ENCODE results near the gene HERC2.
"Not testable (repeated sequence)": the region's sequence is repeated elsewhere in the genome, so short reads cannot be mapped to it uniquely, and the experiment has no call there.

HERC2 gene

GRCh38 chr15:28296814-28297213 is 25.2 kb downstream of the HERC2 start:
- not testable (repeated sequence) for H3K4me1 ChIP-seq (ENCODE audit: control insufficient read depth, insufficient read depth, low read length)

DNA sequence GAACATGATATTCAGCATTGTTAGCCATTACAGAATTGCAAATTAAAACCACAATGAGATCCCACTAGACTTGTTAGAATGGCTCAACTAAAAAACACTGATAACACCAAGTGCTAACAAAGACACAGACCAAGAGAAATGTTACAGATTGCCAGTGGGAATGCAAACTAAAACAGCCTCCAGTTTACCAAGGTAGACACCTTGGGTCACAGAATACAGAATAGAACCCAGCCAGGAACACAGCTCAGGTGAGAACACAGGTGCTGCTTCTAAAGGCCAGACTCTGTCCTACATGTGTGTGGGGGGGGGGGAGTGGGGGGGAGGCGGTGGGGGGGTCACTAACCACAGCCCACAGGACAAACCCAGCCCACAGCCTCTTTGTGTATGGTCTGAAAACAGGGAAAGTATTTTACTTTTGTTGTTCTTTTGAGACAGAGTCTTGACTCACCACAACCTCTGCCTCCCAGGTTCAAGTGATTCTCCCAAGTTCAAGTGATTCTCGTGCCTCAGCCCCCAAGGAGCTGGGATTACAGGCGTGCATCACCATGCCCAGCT is 26.9 kb downstream of the HERC2 start:
- H3K9ac ChIP-seq (ENCODE audit: low read depth, low read length); H3K4me1 ChIP-seq (ENCODE audit: control insufficient read depth, insufficient read depth, low read length); H3K27me3 ChIP-seq (ENCODE audit: control insufficient read depth, insufficient read depth, low read length); H3K4me2 ChIP-seq (ENCODE audit: low read length); H3K36me3 ChIP-seq (ENCODE audit: insufficient read depth, low read length); H3K9me3 ChIP-seq (replicated peaks; ENCODE audit: low read length); H3K4me3 ChIP-seq (ENCODE audit: low read length): not testable (repeated sequence)

More at GRCh38 chr15:28296814-28297213, 25.2 kb downstream of the HERC2 start:
- H3K9ac ChIP-seq (ENCODE audit: low read depth, low read length); H3K4me2 ChIP-seq (ENCODE audit: low read length); H3K36me3 ChIP-seq (ENCODE audit: insufficient read depth, low read length); H3K9me3 ChIP-seq (replicated peaks; ENCODE audit: low read length); H3K27me3 ChIP-seq (ENCODE audit: control insufficient read depth, insufficient read depth, low read length); H3K4me3 ChIP-seq (ENCODE audit: low read length): not testable (repeated sequence)

GRCh38 chr15:28294560-28294959 is 27.4 kb downstream of the HERC2 start:
- H3K9me3 ChIP-seq (replicated peaks; ENCODE audit: low read length); H3K9ac ChIP-seq (ENCODE audit: low read depth, low read length); H3K4me2 ChIP-seq (ENCODE audit: low read length); H3K27me3 ChIP-seq (ENCODE audit: control insufficient read depth, insufficient read depth, low read length); H3K4me1 ChIP-seq (ENCODE audit: control insufficient read depth, insufficient read depth, low read length); H3K4me3 ChIP-seq (ENCODE audit: low read length): not testable (repeated sequence)
- peaks cover 11% of the 10 kb centered on the region for H3K36me3 ChIP-seq (ENCODE audit: insufficient read depth, low read length)

- no peaks in the 10 kb centered on the region for H3K27me3 ChIP-seq (ENCODE audit: control insufficient read depth, insufficient read depth, low read length)
- no peak overlapping the region for H3K9ac ChIP-seq (ENCODE audit: low read depth, low read length)
- H3K9me3 ChIP-seq (replicated peaks; ENCODE audit: low read length) = no peaks in the 10 kb centered on the region
- no peak overlapping the region for H3K4me3 ChIP-seq (ENCODE audit: low read length)
- peaks cover 16% of the 10 kb centered on the region for H3K36me3 ChIP-seq (ENCODE audit: insufficient read depth, low read length)
- H3K4me1 ChIP-seq (ENCODE audit: control insufficient read depth, insufficient read depth, low read length) = no peaks in the 10 kb centered on the region
- no peak overlapping the region for H3K4me2 ChIP-seq (ENCODE audit: low read length)
These were observed 32.1 kb downstream of the HERC2 start for GRCh38 chr15:28289694-28290463.

- not testable (repeated sequence) for H3K9ac ChIP-seq (ENCODE audit: low read depth, low read length); H3K4me2 ChIP-seq (ENCODE audit: low read length)
These were observed 32.9 kb downstream of the HERC2 start for GRCh38 chr15:28288830-28289693.

DNA sequence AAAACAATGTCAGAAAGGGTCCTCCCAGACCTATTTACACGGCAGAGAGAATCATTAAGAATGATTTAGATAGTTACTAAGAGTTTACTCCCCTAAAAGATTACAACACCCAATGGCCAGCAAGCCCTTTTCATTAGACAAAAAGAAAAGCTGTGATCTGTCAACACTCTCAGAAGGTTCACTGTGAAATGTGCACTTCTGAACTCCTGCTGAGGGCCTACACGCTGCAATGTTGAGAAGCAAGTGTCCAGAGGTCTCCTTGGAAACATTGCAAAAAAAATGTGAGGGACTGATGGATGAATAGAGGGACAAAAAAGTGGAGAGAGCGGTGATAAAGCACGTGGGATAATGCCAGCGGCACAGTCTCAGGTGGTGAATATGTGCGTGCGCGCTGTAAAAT is 35.3 kb downstream of the HERC2 start:
- H3K27me3 ChIP-seq (ENCODE audit: control insufficient read depth, insufficient read depth, low read length); H3K4me2 ChIP-seq (ENCODE audit: low read length); H3K4me1 ChIP-seq (ENCODE audit: control insufficient read depth, insufficient read depth, low read length); H3K9me3 ChIP-seq (replicated peaks; ENCODE audit: low read length); H3K9ac ChIP-seq (ENCODE audit: low read depth, low read length); H3K4me3 ChIP-seq (ENCODE audit: low read length): not testable (repeated sequence)
- peaks cover 16% of the 10 kb centered on the region for H3K36me3 ChIP-seq (ENCODE audit: insufficient read depth, low read length)

More at GRCh38 chr15:28288830-28289693, 32.9 kb downstream of the HERC2 start:
- not testable (repeated sequence) for H3K4me1 ChIP-seq (ENCODE audit: control insufficient read depth, insufficient read depth, low read length); H3K9me3 ChIP-seq (replicated peaks; ENCODE audit: low read length); H3K27me3 ChIP-seq (ENCODE audit: control insufficient read depth, insufficient read depth, low read length); H3K4me3 ChIP-seq (ENCODE audit: low read length)
- H3K36me3 ChIP-seq (ENCODE audit: insufficient read depth, low read length) = peaks cover 16% of the 10 kb centered on the region

DNA sequence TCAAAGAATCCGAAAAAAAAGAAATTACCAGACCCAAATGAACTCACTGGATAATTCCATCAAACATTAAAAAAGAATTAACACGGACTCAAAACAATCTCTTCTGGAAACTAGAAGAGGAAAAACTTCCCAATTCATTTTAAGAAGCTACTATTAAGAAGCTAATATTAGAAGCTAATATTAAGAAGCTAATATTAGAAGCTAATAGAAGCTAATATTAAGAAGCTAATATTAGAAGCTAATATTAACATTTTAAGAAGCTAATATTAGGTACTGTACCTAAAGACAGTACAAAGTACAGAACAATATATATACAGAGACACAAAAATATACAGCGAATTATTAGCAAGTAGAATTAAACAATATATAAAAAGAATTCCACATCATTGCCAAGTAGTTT is 35.9 kb downstream of the HERC2 start:
- Histone ChIP-seq H3K9me3 (replicated peaks; ENCODE audit: low read length) (no peaks in the 10 kb centered on the region), H3K4me1 (ENCODE audit: control insufficient read depth, insufficient read depth, low read length) (no peaks in the 10 kb centered on the region), H3K9ac (ENCODE audit: low read depth, low read length) (no peak overlapping the region), H3K36me3 (ENCODE audit: insufficient read depth, low read length) (peaks cover 13% of the 10 kb centered on the region), H3K27me3 (ENCODE audit: control insufficient read depth, insufficient read depth, low read length) (no peaks in the 10 kb centered on the region), H3K4me3 (ENCODE audit: low read length) (no peak overlapping the region), H3K4me2 (ENCODE audit: low read length) (no peak overlapping the region)

GRCh38 chr15:28281876-28282275 is 40.1 kb downstream of the HERC2 start:
- Histone ChIP-seq H3K4me1 (ENCODE audit: control insufficient read depth, insufficient read depth, low read length) (no peaks in the 10 kb centered on the region), H3K4me3 (ENCODE audit: low read length) (no peak overlapping the region)

DNA sequence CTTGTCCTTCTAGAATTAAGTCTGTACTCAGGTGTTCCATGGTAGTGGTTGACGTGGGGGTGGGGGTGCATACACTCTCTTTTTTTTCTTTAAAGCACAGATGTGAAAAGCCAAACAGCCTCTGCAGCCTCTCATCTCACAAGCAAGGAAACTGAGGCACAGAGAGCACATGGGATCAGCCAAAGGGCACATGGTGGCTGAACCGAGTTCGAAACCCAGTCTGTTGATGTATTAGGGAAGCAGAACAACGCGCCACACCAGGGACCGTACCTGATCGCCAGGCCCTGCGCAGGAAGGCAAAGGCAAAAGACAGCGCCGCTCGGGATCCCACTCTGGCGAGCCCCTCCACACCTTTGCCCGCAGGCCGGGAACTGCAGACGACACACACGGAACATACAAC is 47.3 kb downstream of the HERC2 start:
- Histone ChIP-seq H3K9me3 (replicated peaks; ENCODE audit: low read length) (no peaks in the 10 kb centered on the region), H3K9ac (ENCODE audit: low read depth, low read length) (no peak overlapping the region), H3K4me3 (ENCODE audit: low read length) (no peak overlapping the region), H3K27me3 (ENCODE audit: control insufficient read depth, insufficient read depth, low read length) (no peaks in the 10 kb centered on the region), H3K4me2 (ENCODE audit: low read length) (no peak overlapping the region), H3K4me1 (ENCODE audit: control insufficient read depth, insufficient read depth, low read length) (no peaks in the 10 kb centered on the region), H3K36me3 (ENCODE audit: insufficient read depth, low read length) (peaks cover 28% of the 10 kb centered on the region)

More at GRCh38 chr15:28281876-28282275, 40.1 kb downstream of the HERC2 start:
- no peak overlapping the region for H3K9ac ChIP-seq (ENCODE audit: low read depth, low read length)
- no peak overlapping the region for H3K4me2 ChIP-seq (ENCODE audit: low read length)
- H3K9me3 ChIP-seq (replicated peaks; ENCODE audit: low read length) = no peaks in the 10 kb centered on the region
- H3K36me3 ChIP-seq (ENCODE audit: insufficient read depth, low read length) = peaks cover 9% of the 10 kb centered on the region
- no peaks in the 10 kb centered on the region for H3K27me3 ChIP-seq (ENCODE audit: control insufficient read depth, insufficient read depth, low read length)

DNA sequence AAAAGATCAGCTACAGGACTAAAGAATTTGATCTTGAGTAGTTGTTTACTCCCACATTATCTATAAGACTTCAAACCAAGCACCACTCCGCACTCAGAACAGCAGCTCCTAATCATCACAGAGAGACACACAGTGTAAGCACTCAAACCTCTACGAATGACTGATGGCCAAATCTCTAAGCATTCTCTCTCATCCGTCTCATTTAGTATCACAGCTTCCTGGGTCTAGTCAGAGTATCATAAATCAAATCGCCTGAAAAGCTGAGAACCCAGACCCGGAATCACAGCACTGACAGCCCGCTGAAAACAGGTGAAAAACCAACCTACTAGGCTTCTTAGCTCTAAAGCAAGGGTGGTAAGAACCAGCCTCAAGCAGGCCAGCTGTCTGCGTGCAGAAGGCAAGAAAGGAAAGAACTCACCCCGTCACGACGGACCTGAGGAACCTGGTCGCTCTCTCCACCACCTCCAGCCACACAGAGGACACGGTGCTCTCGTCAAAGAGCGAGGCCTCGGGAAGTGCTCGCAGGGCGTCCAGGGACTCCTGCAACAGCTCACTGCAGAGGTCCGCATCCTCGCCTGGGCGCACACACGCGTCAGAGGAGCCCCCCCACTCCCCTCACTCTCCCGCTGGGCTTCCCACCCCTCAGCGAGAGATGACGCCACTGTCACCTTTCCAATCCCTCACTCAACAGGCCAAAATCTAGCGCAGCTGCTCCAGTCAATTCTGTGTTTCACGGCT is 47.9 kb downstream of the HERC2 start:
- no peak overlapping the region for H3K9ac ChIP-seq (ENCODE audit: low read depth, low read length)
- no peak overlapping the region for H3K4me2 ChIP-seq (ENCODE audit: low read length)
- no peaks in the 10 kb centered on the region for H3K9me3 ChIP-seq (replicated peaks; ENCODE audit: low read length)
- no peak overlapping the region for H3K4me3 ChIP-seq (ENCODE audit: low read length)
- H3K4me1 ChIP-seq (ENCODE audit: control insufficient read depth, insufficient read depth, low read length) = no peaks in the 10 kb centered on the region
- peaks cover 34% of the 10 kb centered on the region for H3K36me3 ChIP-seq (ENCODE audit: insufficient read depth, low read length)
- H3K27me3 ChIP-seq (ENCODE audit: control insufficient read depth, insufficient read depth, low read length) = no peaks in the 10 kb centered on the region

- Histone ChIP-seq H3K36me3 (ENCODE audit: insufficient read depth, low read length) (peaks cover 37% of the 10 kb centered on the region), H3K9me3 (replicated peaks; ENCODE audit: low read length) (no peaks in the 10 kb centered on the region), H3K4me3 (ENCODE audit: low read length) (no peak overlapping the region), H3K4me2 (ENCODE audit: low read length) (no peak overlapping the region), H3K27me3 (ENCODE audit: control insufficient read depth, insufficient read depth, low read length) (no peaks in the 10 kb centered on the region), H3K9ac (ENCODE audit: low read depth, low read length) (no peak overlapping the region), H3K4me1 (ENCODE audit: control insufficient read depth, insufficient read depth, low read length) (no peaks in the 10 kb centered on the region)
These were observed 48.5 kb downstream of the HERC2 start for GRCh38 chr15:28273468-28273867.
